Measurements from ENCODE around the gene MCF2L. TPM values are rescaled to one million over a fixed set of nuclear protein-coding genes. Genes with fewer than 3 reads are reported as not detected.

Gene MCF2L
- total RNA-seq, 4 donors from 2014 or later = 10.2 to 25.4 (median 16.9) TPM

GRCh38 chr13:113041896-113042295 lies 72.9 kb downstream of the MCF2L start:
- DNase-seq = no peak
- Histone ChIP-seq H3K27me3 (no peaks in the 10 kb centered on the region), H3K9me3 (no peaks in the 10 kb centered on the region), H3K36me3 (peaks cover 0 to 23% (median 0%) of the 10 kb centered on the region in 3 donors), H3K4me1 (peaks cover 0 to 7% (median 0%) of the 10 kb centered on the region in 3 donors), H3K27ac (no peak overlapping the region), H3K4me3 (no peak overlapping the region)
- 77 to 83% methylated on average over 13 to 14 of the region's 15 CpGs for WGBS, 2 donors
- intact Hi-C loops (cut with DNase I) = no loop called here
- TF ChIP-seq CTCF (IDR thresholded peaks at IDR 0.05) = no peak
- TF ChIP-seq POLR2A (IDR thresholded peaks at IDR 0.05) = no peak

- WGBS, 2 donors = 86 to 93% methylated on average over 9 to 20 of the region's 20 CpGs
- DNase-seq = no peak
- intact Hi-C loops (cut with DNase I) = no loop called here
- Histone ChIP-seq H3K4me3 (no peak overlapping the region), H3K36me3 (peaks cover 0 to 25% (median 0%) of the 10 kb centered on the region in 3 donors), H3K27me3 (no peaks in the 10 kb centered on the region), H3K9me3 (no peaks in the 10 kb centered on the region), H3K4me1 (peaks cover 0 to 7% (median 0%) of the 10 kb centered on the region in 3 donors), H3K27ac (no peak overlapping the region)
- TF ChIP-seq POLR2A (IDR thresholded peaks at IDR 0.05) (no peak), CTCF (IDR thresholded peaks at IDR 0.05) (no peak)
Measured at GRCh38 chr13:113042456-113042855, 73.4 kb downstream of the MCF2L start.

GRCh38 chr13:113043001-113043630 lies 74.1 kb downstream of the MCF2L start:
- intact Hi-C loops (cut with DNase I) = no loop called here
- Histone ChIP-seq H3K36me3 (peaks cover 0 to 30% (median 0%) of the 10 kb centered on the region in 3 donors), H3K9me3 (no peaks in the 10 kb centered on the region), H3K27ac (no peak overlapping the region), H3K27me3 (no peaks in the 10 kb centered on the region), H3K4me1 (peaks cover 0 to 7% (median 0%) of the 10 kb centered on the region in 3 donors), H3K4me3 (no peak overlapping the region)
- 87 to 100% methylated on average over 1 to 8 of the region's 20 CpGs for whole genome bisulfite sequencing, 2 donors
- no peak for DNase-seq
- TF ChIP-seq POLR2A (IDR thresholded peaks at IDR 0.05) (no peak), CTCF (IDR thresholded peaks at IDR 0.05) (no peak)

- no peak overlapping the region for H3K27ac ChIP-seq
- H3K27me3 ChIP-seq = no peaks in the 10 kb centered on the region
- H3K4me3 ChIP-seq = no peak overlapping the region
- peaks cover 0 to 30% (median 0%) of the 10 kb centered on the region in 3 donors for H3K36me3 ChIP-seq
- peaks cover 0 to 8% (median 0%) of the 10 kb centered on the region in 3 donors for H3K4me1 ChIP-seq
- intact Hi-C loops (cut with DNase I) = no loop called here
- no peaks in the 10 kb centered on the region for H3K9me3 ChIP-seq
- WGBS, 2 donors = 84 to 86% methylated on average over 14 of the region's 14 CpGs
- TF ChIP-seq CTCF (IDR thresholded peaks at IDR 0.05) (no peak), POLR2A (IDR thresholded peaks at IDR 0.05) (no peak)
- no peak for DNase-seq
Measured at GRCh38 chr13:113043931-113044330, 74.9 kb downstream of the MCF2L start.

- Histone ChIP-seq H3K4me1 (peaks cover 0 to 14% (median 0%) of the 10 kb centered on the region in 3 donors), H3K27ac (peak overlapping the region in 3 of 4 donors; percentile 19 to 67 (median 66)), H3K36me3 (peaks cover 0 to 30% (median 0%) of the 10 kb centered on the region in 3 donors), H3K27me3 (no peaks in the 10 kb centered on the region), H3K9me3 (no peaks in the 10 kb centered on the region), H3K4me3 (peak overlapping the region in 3 of 4 donors; percentile 8 to 43 (median 25))
- 83 to 88% methylated on average over 15 to 26 of the region's 27 CpGs for WGBS, 2 donors
- intact Hi-C loops (cut with DNase I) = no loop called here
- DNase-seq = no peak
- TF ChIP-seq CTCF (IDR thresholded peaks at IDR 0.05) = no peak
- no peak for TF ChIP-seq POLR2A (IDR thresholded peaks at IDR 0.05)
Measured at GRCh38 chr13:113044391-113045114, 75.5 kb downstream of the MCF2L start.
